ENCODE data around the gene MX2. TPM values are rescaled to one million over a fixed set of nuclear protein-coding genes. Genes with fewer than 3 reads are reported as not detected.
"Not testable (repeated sequence)": the region's sequence is repeated elsewhere in the genome, so short reads cannot be mapped to it uniquely, and the experiment has no call there.

MX2 gene
- total RNA-seq, 1 experiment from 2014 or later: 56.7 TPM

- Histone ChIP-seq H3K27ac (ENCODE audit: low read length) (no peak overlapping the region), H3K4me3 (ENCODE audit: low read depth in 2 of 2, low read length in 2 of 2) (no peak overlapping the region), H3K36me3 (ENCODE audit: control insufficient read depth, insufficient read depth, low read length) (no peaks in the 10 kb centered on the region), H3K4me1 (ENCODE audit: control insufficient read depth, insufficient read depth, low read length) (no peaks in the 10 kb centered on the region), H3K9me3 (ENCODE audit: control insufficient read depth, insufficient read depth, low read depth, low read length) (no peaks in the 10 kb centered on the region), H3K27me3 (ENCODE audit: control insufficient read depth, insufficient read depth, low read length) (no peaks in the 10 kb centered on the region)
- intact Hi-C loops (cut with micrococcal nuclease; ENCODE audit: unreplicated experiment) (loop anchor here (5.0 kb wide), 1 partner anchor 76 kb away; no protein-coding TSS in a partner anchor), in situ Hi-C loops (cut with HindIII; ENCODE audit: low pct_unique_long_range_greater_than_20kb, low sequenced_read_pairs) (no loop called here)
- no peak for DNase-seq (ENCODE audit: low read depth, low spot score)
- ChIA-PET CTCF (interaction anchor here (1.5 kb wide), 1 partner anchor 75 kb away, joined by 7 read pairs; no protein-coding TSS in a partner anchor), POLR2A (no interaction called here)
- no TSS peak for BruUV-seq (replicated peaks)
- ATAC-seq: no peak
- TF ChIP-seq REST (IDR thresholded peaks at IDR 0.05; ENCODE audit: insufficient read depth in 1 of 2, low read depth in 2 of 2, low read length in 1 of 2) (no peak), POLR2AphosphoS5 (IDR thresholded peaks at IDR 0.05; ENCODE audit: low read depth, low read length) (no peak), SIN3A (IDR thresholded peaks at IDR 0.05; ENCODE audit: borderline replicate concordance, insufficient read depth, low read depth, low read length) (no peak), CTCF (IDR thresholded peaks at IDR 0.05) (no peak), TCF7L2 (IDR thresholded peaks at IDR 0.05; ENCODE audit: low read depth, low read length) (no peak)
Measured at GRCh38 chr21:41358193-41359166, 3.3 kb upstream of the MX2 start.

- Histone ChIP-seq H3K36me3 (ENCODE audit: control insufficient read depth, insufficient read depth, low read length) (no peaks in the 10 kb centered on the region), H3K27ac (ENCODE audit: low read length) (no peak overlapping the region), H3K4me1 (ENCODE audit: control insufficient read depth, insufficient read depth, low read length) (no peaks in the 10 kb centered on the region), H3K9me3 (ENCODE audit: control insufficient read depth, insufficient read depth, low read depth, low read length) (no peaks in the 10 kb centered on the region), H3K4me3 (ENCODE audit: low read depth in 2 of 2, low read length in 2 of 2) (no peak overlapping the region), H3K27me3 (ENCODE audit: control insufficient read depth, insufficient read depth, low read length) (no peaks in the 10 kb centered on the region)
- ChIA-PET POLR2A (no interaction called here), CTCF (interaction anchor here (0.7 kb wide), 1 partner anchor 210 kb away, joined by 3 read pairs; no protein-coding TSS in a partner anchor)
- ATAC-seq: no peak
- DNase-seq (ENCODE audit: low read depth, low spot score): no peak
- TF ChIP-seq CTCF (IDR thresholded peaks at IDR 0.05) (no peak), POLR2AphosphoS5 (IDR thresholded peaks at IDR 0.05; ENCODE audit: low read depth, low read length) (no peak)
- no TSS peak for BruUV-seq (replicated peaks)
- intact Hi-C loops (cut with micrococcal nuclease; ENCODE audit: unreplicated experiment): loop anchor here (5.0 kb wide), 1 partner anchor 77 kb away; no protein-coding TSS in a partner anchor
- in situ Hi-C loops (cut with HindIII; ENCODE audit: low pct_unique_long_range_greater_than_20kb, low sequenced_read_pairs): no loop called here
Measured at GRCh38 chr21:41359286-41359685, 2.5 kb upstream of the MX2 start.

GRCh38 chr21:41359754-41360071, 2.1 kb upstream of the MX2 start:
- intact Hi-C loops (cut with micrococcal nuclease; ENCODE audit: unreplicated experiment): loop anchor here (5.0 kb wide), 1 partner anchor 77 kb away; no protein-coding TSS in a partner anchor
- H3K9me3 ChIP-seq (ENCODE audit: control insufficient read depth, insufficient read depth, low read depth, low read length); H3K4me3 ChIP-seq (ENCODE audit: low read depth in 2 of 2, low read length in 2 of 2); in situ Hi-C loops (cut with HindIII; ENCODE audit: low pct_unique_long_range_greater_than_20kb, low sequenced_read_pairs); POLR2A ChIA-PET; ATAC-seq; DNase-seq (ENCODE audit: low read depth, low spot score); H3K36me3 ChIP-seq (ENCODE audit: control insufficient read depth, insufficient read depth, low read length); BruUV-seq (replicated peaks); H3K27me3 ChIP-seq (ENCODE audit: control insufficient read depth, insufficient read depth, low read length); H3K4me1 ChIP-seq (ENCODE audit: control insufficient read depth, insufficient read depth, low read length); H3K27ac ChIP-seq (ENCODE audit: low read length): not testable (repeated sequence)
- CTCF ChIA-PET: interaction anchor here (0.7 to 2.2 kb wide), 2 partner anchors 77 to 209 kb away, joined by 3 to 16 read pairs; no protein-coding TSS in a partner anchor
